Stimulated activated CD8-positive, alpha-beta memory T cell treated with anti-CD3 and anti-CD28 coated beads, Interleukin-4, amount 100 ng/mL, for 1 hour (primary cell): Measurements from ENCODE around the gene CIAO3.

Experiments used
- DNase-seq, 2 donors: peaks; one replicate each; pipeline ENCODE4 v3.0.0-alpha.2; 2020; ENCODE audit warnings: low read depth in 2 of 2, low spot score in 1 of 2

CIAO3 gene

GRCh38 chr16:740764-741505, at the start of gene CIAO3:
CIAO3 (minus strand) TSS chr16:740997; CDS start chr16:740985, 12 bp downstream.
- DNase-seq, result peak; percentile 88 to 89

DNA sequence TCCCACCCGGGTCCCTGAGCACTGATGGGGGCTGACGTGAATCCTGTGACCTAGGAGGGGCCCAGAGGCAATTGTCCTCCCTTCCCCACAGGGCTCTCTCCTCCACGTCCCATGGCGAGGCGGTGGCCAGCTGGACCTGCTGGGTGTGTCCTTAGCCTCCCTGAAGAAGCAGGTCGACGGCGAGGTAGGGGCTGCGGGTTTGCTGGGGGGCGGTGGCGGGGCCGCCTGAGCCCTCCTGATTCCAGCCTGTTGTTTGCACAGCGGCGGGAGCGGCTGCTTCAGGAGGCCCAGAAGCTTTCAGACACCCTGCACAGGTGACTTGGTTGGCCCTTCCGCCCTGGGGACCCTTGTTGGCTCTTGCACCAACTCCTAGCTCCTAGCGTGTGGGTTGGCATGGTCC, 49.3 kb upstream of the CIAO3 start:
- no peak for DNase-seq

GRCh38 chr16:789191-789850, 48.5 kb upstream of the CIAO3 start:
- DNase-seq, result no peak

- DNase-seq, result peak; percentile 75 to 84
Measured at GRCh38 chr16:788399-789126, 47.8 kb upstream of the CIAO3 start, which contains the start of gene CHTF18. CHTF18 (plus strand) TSS chr16:788620; CDS start chr16:788685, 65 bp downstream.

DNA sequence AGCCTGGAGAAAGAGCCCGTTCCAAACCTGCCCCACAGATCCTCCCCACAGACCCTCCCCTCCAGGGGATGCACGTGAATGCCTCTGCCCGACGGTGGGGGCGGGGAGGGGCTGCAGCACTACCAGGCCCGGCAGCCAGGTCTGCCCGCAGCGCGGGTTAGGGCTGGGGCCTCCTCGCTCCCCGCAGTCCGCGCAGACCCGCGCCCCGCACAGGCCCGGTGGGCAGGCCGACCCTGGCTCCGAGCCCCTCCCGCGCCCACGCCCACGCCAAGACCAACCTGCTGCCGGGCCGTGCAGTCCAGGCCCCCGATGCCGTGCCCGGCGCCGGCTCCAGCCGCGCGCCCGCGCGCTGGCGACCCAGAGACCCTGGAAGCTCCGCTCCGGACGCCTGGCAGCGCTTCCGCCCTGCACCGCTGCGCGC, 47.2 kb upstream of the CIAO3 start, which contains the start of gene RPUSD1:
TSS of gene RPUSD1 (minus strand) at position 404 of the 421 bp plus-strand sequence. CDS start 644 bp downstream, outside the sequence.
- no peak for DNase-seq

- DNase-seq, result no peak
Measured at GRCh38 chr16:787321-787966, 46.6 kb upstream of the CIAO3 start.

- peak; percentile 53 to 56 for DNase-seq
Measured at GRCh38 chr16:785563-786535, 45.1 kb upstream of the CIAO3 start.

GRCh38 chr16:784431-784830, 43.6 kb upstream of the CIAO3 start:
- no peak for DNase-seq

DNA sequence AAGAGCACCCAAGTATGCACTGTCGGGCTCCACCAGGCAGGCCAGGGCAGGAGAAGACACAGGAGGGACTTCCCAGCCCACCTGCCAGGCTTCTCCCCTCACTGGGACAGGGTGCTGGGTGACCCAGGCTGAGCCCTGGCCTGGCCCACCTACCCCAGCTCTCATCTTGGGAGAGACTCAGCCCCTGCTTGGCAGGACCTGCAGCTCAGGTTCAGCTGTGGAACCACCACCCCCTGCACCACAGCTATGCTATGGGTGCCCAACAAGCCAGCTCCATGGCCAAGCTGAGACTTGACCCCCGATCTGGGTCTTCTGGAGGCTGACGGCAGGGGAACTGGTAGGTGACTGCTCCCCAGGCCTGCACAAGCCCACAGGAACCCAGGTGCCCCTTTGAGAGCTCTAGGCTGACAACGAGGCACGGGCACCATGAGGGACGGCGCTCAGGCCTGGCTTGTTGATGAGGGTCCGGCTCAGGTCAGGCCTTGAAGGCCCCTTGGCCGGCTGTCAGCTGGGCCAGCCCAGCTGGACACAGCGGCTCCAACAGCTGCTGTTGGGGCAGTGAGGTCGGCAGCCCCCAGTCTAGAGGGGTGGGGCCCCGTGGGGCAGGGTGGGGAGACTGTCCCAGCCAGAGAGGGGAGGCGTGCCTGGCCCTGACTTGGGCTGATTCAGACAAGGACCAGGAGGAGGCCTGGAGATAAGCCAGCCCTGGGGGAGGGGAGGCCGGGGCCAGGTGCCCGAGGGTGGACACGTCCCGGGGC, 42.8 kb upstream of the CIAO3 start:
- no peak for DNase-seq

DNA sequence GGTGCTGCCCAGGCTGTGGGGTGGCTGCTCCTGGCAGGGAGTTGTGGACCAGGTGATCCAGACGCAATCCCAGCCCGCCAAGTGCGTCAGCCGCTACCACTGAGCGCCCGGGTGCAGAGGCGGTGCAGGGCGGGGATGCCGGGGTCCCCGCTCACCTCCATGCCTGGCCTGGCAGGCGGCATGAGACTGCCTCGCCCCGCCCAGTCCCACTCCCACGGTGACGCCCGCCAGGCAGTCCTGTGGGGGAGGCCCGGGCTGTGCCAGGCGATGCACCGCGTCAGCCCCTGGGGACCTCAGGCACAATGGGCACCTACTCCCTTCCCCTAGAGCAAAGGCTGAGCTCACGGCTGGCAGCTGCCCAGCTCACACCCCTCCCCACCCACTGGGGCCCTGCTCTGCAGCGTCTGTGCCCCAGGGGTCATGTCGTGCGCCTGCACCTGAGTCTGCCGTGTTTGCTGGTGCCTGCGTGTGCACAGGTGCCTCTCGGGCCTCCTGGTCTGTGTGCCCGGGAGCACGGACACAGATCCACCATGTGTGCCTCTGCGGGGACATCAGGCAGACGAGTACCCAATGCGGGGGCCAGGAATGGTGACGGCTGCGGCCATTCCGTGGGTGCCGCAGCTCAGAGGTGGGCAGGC, 42.1 kb upstream of the CIAO3 start:
- DNase-seq, result no peak

DNA sequence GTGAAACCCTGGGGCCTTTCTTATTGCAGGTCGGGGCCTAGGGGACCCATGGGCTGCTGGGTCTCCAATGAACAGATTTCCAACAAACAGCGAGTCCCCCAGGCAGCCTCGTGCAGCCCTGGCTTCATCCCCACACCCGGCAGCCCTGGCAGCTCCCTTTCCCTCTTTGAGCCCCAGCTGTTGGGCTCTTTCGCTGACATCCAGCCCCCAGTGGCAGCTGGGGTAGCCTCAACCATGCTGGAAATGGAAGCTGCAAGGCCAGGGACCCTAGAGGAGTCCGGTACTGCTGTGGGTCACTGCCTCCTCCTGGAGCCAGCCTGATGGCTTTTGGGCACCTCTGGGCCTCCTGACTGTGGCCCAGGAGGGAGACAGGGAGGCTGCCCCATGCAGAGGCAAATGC, 41.5 kb upstream of the CIAO3 start:
- no peak for DNase-seq

DNA sequence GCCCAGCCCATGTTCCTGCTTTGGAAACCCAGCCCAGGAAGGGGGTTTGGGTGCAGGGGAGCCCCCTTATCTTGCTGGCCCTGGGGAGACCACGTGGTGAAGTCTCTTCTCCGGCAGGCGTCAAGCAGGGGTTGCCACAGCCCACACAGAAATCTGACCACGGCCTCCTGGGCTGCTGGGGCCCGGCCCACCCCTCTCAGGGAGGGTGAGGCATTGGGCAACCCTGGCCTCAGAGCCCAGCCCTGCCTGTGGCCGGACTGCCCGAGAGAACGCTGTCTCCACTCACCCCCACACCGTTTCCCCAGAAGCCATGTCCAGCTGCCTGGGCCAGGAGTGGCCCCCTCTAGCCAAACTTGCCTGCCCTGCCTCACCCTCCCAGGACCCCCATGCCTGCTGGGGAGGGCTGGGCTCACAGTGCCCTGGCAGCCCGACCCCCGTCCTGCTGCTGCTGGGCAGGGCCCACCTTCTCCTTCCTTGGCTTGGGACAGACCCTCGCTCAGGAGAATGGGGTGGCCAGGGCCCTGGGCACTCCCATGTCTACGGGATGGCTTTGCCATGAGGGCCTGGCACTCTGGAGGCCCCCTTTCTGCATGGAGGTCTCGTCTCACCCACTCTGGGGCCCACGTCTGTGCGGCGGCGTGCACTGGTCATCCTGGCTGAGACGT, 40.7 kb upstream of the CIAO3 start:
- no peak for DNase-seq

DNA sequence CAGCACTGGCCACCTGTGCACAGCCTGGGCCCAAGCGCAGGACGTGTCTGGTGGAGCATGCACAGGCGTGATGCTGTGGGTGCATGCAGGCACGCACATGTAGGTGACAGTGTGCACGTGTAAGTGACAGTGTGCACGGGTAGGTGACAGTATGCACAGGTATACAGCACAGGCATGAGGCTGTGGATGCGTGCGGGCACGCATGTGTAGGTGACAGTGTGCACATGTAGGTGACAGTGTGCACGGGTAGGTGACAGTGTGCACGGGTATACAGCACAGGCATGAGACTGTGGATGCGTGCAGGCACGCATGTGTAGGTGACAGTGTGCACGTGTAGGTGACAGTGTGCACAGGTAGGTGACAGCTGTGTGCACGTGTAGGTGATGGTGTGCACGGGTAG, 39.5 kb upstream of the CIAO3 start:
- DNase-seq, result no peak

- no peak for DNase-seq
Measured at GRCh38 chr16:779561-779960, 38.8 kb upstream of the CIAO3 start.

DNA sequence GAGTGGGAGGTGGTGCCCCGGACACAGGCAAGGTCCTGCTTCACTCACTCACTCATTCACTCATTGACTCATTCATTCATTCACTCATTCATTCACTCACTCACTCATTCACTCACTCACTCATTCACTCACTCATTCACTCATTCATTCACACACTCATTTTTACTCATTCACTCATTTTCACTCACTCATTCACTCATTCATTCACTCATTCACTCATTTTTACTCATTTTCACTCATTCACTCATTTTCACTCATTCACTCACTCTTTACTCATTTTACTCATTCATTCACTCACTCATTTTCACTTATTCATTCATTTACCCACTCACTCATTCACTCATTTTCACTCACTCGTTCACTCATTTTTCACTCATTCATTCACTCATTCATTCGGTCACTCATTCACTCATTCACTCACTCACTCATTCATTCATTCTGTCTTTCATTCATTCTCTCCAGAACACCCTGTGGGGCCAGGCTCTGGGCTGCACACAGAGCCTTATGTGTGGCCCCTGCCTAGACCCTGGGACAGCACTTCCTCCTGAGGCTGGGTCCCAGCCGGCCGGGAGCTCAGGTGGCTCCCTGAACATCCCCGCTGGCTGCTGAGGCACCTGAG, 38.2 kb upstream of the CIAO3 start:
- DNase-seq, result no peak

DNA sequence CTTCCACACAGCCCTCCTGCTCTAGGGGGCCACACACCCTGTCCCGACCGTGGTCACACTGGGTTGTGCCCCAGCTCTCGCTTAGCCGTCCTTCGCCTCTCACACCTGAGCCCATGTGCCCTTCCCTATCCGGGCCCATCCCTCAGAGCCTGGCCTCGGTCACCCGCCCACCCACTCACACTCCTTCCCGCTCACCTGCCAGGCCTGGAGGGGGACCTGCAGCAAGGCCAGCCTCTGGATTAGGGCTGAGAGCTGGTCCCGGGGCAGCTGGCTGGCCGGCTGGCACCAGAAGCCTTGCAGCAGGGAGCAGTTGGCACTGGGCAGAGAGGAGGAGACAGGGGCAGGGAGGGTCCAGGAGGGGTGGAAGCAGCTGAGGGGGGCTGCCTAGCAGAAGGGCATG, 37.6 kb upstream of the CIAO3 start:
- no peak for DNase-seq

GRCh38 chr16:777826-778225, 37.0 kb upstream of the CIAO3 start:
- DNase-seq, result no peak

DNA sequence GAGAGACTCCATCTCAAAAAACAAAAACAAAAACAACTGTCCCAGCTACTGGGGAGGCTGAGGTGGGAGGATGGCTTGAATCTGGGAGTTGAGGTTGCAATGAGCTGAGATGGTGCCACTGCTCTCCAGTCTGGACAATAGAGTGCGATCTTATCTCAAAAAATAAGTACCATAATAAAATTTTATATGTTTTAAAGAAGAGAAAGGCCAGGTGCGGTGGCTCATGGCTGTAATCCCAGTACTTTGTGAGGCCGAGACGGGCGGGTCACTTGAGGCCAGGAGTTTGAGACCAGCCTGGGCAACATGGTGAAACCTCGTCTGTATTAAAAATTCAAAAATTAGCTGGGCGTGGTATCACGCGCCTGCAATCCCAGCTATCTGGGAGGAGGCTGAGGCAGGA, 36.0 kb upstream of the CIAO3 start:
- no peak for DNase-seq
